Osteocyte (in vitro differentiated cells): ENCODE measurements around the gene XYLT2. TPM values are rescaled to one million over a fixed set of nuclear protein-coding genes. Genes with fewer than 3 reads are reported as not detected.
A peak's percentile ranks its signal among the peaks of the same experiment; 100 is the strongest.
"Not testable (repeated sequence)": the region's sequence is repeated elsewhere in the genome, so short reads cannot be mapped to it uniquely, and the experiment has no call there.

Experiments
- DNase-seq: peaks from one replicate; pipeline ENCODE4 v3.0.0; 2021; ENCODE audit warnings: mixed read lengths; ENCODE audit not compliant: unreplicated experiment; ENCODE audit errors: extremely low spot score
- H3K27ac Mint-ChIP-seq: one replicate; pipeline ENCODE4 v1.8.0; 2021; ENCODE audit warnings: mild to moderate bottlenecking, mixed read lengths; ENCODE audit not compliant: unreplicated experiment
- H3K27me3 Mint-ChIP-seq: one replicate; pipeline ENCODE4 v1.8.0; 2021; ENCODE audit warnings: mixed read lengths; ENCODE audit not compliant: unreplicated experiment
- H3K36me3 Mint-ChIP-seq: one replicate; pipeline ENCODE4 v1.8.0; 2021; ENCODE audit warnings: mixed read lengths; ENCODE audit not compliant: unreplicated experiment
- H3K4me1 Mint-ChIP-seq: one replicate; pipeline ENCODE4 v1.8.0; 2021; ENCODE audit warnings: mixed read lengths; ENCODE audit not compliant: unreplicated experiment
- H3K4me3 Mint-ChIP-seq: one replicate; pipeline ENCODE4 v1.8.0; 2021; ENCODE audit warnings: mild to moderate bottlenecking, moderate library complexity, mixed read lengths; ENCODE audit not compliant: unreplicated experiment
- H3K9me3 Mint-ChIP-seq: one replicate; pipeline ENCODE4 v1.8.0; 2021; ENCODE audit warnings: mixed read lengths; ENCODE audit not compliant: unreplicated experiment
- total RNA-seq: library from RNA; stranded (reverse); gene quantifications from 2 replicates; pipeline ENCODE4 v1.2.1, GENCODE V29; 2021
- TF ChIP-seq, protein P1 (sequence below): fragments of 200-600 bp; sonication (generic); IDR thresholded peaks from 2 replicates; pipeline ENCODE4 v1.5.0; 2021; ENCODE audit warnings: antibody characterized with exemption, mild to moderate bottlenecking, moderate library complexity

Gene XYLT2
- total RNA-seq, 1 donor from 2014 or later: 32.0 TPM

DNA sequence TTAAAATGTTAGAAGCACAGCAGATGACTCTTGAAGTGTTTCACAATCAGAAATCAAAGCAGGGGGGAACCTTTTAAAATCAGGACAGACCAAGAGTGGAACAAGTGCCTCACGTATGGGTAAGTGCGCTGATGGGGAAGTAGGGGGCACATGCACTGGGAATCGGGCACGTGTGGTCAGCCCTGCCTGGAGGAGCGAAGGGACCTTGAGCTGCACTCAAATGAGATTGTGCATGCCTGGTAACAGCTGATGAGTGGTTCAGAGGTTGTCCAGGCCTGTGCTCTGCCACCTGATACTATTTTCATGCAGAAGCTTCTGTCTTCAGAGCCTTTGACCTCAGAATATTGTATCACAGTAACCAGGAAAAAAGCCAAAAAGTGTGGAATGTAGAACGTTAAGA, 13.7 kb upstream of the XYLT2 start:
- Mint-ChIP-seq H3K36me3 (no peaks in the 10 kb centered on the region), H3K9me3 (no peaks in the 10 kb centered on the region), H3K4me1 (peaks cover 17% of the 10 kb centered on the region), H3K27ac (no peak overlapping the region), H3K27me3 (no peaks in the 10 kb centered on the region), H3K4me3 (no peak overlapping the region)
- TF ChIP-seq, protein P1, sequence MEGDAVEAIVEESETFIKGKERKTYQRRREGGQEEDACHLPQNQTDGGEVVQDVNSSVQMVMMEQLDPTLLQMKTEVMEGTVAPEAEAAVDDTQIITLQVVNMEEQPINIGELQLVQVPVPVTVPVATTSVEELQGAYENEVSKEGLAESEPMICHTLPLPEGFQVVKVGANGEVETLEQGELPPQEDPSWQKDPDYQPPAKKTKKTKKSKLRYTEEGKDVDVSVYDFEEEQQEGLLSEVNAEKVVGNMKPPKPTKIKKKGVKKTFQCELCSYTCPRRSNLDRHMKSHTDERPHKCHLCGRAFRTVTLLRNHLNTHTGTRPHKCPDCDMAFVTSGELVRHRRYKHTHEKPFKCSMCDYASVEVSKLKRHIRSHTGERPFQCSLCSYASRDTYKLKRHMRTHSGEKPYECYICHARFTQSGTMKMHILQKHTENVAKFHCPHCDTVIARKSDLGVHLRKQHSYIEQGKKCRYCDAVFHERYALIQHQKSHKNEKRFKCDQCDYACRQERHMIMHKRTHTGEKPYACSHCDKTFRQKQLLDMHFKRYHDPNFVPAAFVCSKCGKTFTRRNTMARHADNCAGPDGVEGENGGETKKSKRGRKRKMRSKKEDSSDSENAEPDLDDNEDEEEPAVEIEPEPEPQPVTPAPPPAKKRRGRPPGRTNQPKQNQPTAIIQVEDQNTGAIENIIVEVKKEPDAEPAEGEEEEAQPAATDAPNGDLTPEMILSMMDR: no peak
- no peak for DNase-seq

DNA sequence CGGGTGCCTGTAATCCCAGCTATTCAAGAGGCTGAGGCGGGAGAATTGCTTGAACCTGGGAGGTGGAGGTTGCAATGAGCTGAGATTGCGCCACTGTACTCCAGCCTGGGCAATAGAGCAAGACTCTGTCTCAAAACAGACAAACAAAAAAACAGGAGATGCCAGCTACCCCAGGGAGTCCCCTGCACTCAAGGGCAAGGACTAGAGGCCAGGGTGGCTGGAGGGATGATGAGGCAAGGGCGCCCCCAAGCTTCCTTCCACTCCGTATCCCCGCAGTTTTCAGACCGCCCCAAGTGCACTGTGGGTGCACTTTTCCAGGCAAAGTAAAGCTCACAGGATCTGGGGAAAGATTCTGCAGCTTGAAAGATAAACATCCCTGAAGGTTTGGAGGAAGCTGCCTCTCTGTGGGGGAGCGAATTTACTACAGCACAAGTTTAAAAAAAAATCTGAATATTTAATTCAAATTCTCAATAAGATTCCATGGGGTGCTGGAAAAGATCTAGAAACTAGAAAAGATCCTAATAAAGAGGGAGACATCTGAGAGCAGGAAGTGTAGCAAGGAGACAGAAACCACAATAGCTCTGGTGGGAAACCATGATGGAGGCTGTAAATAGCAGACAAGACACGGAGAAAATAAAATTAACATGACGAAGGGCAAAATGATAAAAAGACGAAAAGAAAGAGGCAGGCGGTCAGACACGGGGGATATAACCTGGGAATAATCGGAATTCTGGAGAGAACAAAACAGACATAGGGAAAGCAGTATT, 12.5 kb upstream of the XYLT2 start:
- H3K36me3 Mint-ChIP-seq, H3K9me3 Mint-ChIP-seq, DNase-seq, H3K27me3 Mint-ChIP-seq: not testable (repeated sequence)
- Mint-ChIP-seq H3K4me3 (peak overlapping the region; percentile 42), H3K27ac (peak overlapping the region; percentile 88), H3K4me1 (peaks cover 17% of the 10 kb centered on the region)
- TF ChIP-seq, protein P1: peak; percentile 40

DNA sequence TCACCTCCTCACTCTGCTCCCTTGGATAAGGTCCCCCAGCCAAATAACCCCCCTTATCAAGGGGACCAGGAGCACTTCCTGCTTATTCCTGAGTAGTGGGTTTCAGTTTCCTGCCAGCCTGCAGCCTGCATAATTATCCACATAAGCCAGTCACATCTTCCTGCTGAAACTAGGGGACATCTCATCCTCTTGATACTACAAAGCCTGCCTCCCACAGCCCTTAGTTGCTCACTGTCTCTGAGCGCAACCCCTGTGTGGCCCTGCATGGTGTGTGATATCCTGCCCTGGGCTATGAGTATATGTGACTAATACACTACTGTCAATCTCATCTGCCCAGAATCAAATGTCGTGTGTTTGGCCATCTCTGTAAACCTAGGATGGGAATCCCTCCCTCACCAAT, 8.0 kb upstream of the XYLT2 start:
- no peak for DNase-seq
- Mint-ChIP-seq H3K36me3 (peaks cover 4% of the 10 kb centered on the region), H3K27me3 (no peaks in the 10 kb centered on the region), H3K9me3 (peaks cover 14% of the 10 kb centered on the region), H3K27ac (no peak overlapping the region), H3K4me1 (peaks cover 14% of the 10 kb centered on the region), H3K4me3 (no peak overlapping the region)
- TF ChIP-seq, protein P1: no peak

DNA sequence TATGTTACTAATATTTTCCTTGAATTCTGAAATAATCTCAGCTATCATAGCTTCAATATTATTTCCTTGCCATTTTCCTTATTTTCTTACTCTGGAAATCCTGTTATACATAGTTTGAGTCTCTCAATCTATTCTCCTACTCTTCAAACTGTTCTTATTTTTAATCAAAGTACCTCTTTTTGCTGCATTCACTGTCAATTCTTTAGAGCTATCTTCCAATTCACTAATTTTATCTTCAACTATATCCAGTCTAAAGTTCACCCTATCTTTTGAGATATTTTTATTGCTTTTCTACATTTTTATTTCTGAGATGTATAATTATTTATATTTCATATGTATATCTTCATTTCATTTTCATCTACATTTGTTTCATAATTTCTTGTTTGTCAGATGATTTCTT, 7.3 kb upstream of the XYLT2 start:
- Mint-ChIP-seq H3K27ac (no peak overlapping the region), H3K36me3 (peaks cover 4% of the 10 kb centered on the region), H3K4me1 (peaks cover 8% of the 10 kb centered on the region), H3K9me3 (peaks cover 14% of the 10 kb centered on the region), H3K4me3 (no peak overlapping the region), H3K27me3 (no peaks in the 10 kb centered on the region)
- no peak for DNase-seq
- TF ChIP-seq, protein P1: no peak

DNA sequence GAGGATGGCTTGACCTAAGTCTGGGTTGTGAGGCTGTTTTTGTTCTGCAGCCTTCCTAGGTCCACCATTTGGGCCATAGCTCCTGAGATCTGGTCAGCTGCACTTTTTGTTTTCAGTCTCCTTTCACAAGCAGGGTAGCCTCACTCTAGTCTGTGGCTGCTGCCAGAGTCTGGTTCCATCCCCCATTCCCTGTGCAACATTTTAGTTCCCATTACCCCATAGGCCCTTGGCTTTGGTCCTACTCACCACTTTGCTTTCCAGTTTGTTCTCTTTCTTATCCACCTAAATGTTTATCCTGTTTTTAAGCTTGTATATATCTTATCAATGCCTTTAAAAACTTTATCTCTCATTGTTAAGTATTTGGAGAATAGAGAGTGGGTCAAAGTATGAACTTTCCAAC, 6.5 kb upstream of the XYLT2 start:
- H3K9me3 Mint-ChIP-seq: peaks cover 14% of the 10 kb centered on the region
- peaks cover 1% of the 10 kb centered on the region for H3K4me1 Mint-ChIP-seq
- no peak for DNase-seq
- peaks cover 4% of the 10 kb centered on the region for H3K36me3 Mint-ChIP-seq
- TF ChIP-seq, protein P1: no peak
- no peaks in the 10 kb centered on the region for H3K27me3 Mint-ChIP-seq
- no peak overlapping the region for H3K27ac Mint-ChIP-seq
- no peak overlapping the region for H3K4me3 Mint-ChIP-seq
